Trophoblast cell (in vitro differentiated cells and primary cell): ENCODE results near the gene NONO.
"Not testable (repeated sequence)": the region's sequence is repeated elsewhere in the genome, so short reads cannot be mapped to it uniquely, and the experiment has no call there.

ENCODE experiments used
- DNase-seq, 2 donors: peaks; one replicate each; pipeline ENCODE4 v3.0.0-alpha.2; 2016
- H2AFZ ChIP-seq: 2 replicates; pipeline ENCODE4 v1.6.1; 2013; ENCODE audit warnings: low read length, moderate library complexity, mild to moderate bottlenecking; ENCODE audit not compliant: insufficient read depth, poor library complexity
- H2AK5ac ChIP-seq: 2 replicates; pipeline ENCODE4 v1.6.1; 2013; ENCODE audit warnings: mild to moderate bottlenecking, low read length
- H2BK120ac ChIP-seq: 2 replicates; pipeline ENCODE4 v1.6.1; 2013; ENCODE audit warnings: low read length, mild to moderate bottlenecking, moderate library complexity; ENCODE audit not compliant: insufficient read depth, poor library complexity
- H2BK12ac ChIP-seq: 2 replicates; pipeline ENCODE4 v1.6.1; 2013; ENCODE audit warnings: mild to moderate bottlenecking, low read length, moderate library complexity
- H2BK5ac ChIP-seq: 2 replicates; pipeline ENCODE4 v1.6.1; 2013; ENCODE audit warnings: low read length, low read depth, moderate library complexity, mild to moderate bottlenecking; ENCODE audit not compliant: poor library complexity
- H3K14ac ChIP-seq: 2 replicates; pipeline ENCODE4 v1.6.1; 2013; ENCODE audit warnings: mild to moderate bottlenecking, low read length
- H3K18ac ChIP-seq: 2 replicates; pipeline ENCODE4 v1.6.1; 2013; ENCODE audit warnings: mild to moderate bottlenecking, low read length
- H3K23ac ChIP-seq: 2 replicates; pipeline ENCODE4 v1.6.1; 2013; ENCODE audit warnings: low read length
- H3K27ac ChIP-seq: 2 replicates; pipeline ENCODE4 v1.5.1; 2013; ENCODE audit warnings: low read depth, mild to moderate bottlenecking, inconsistent platforms, low read length, moderate library complexity
- H3K27me3 ChIP-seq: 2 replicates; pipeline ENCODE4 v1.6.1; 2013; ENCODE audit warnings: inconsistent platforms, mild to moderate bottlenecking, low read length, moderate library complexity; ENCODE audit not compliant: insufficient read depth
- H3K36me3 ChIP-seq, 2 experiments: 1 replicate in 1 of 2; 2 replicates in 1 of 2; pipeline ENCODE4 v1.6.1; 2013; ENCODE audit warnings: low read length in 2 of 2, mild to moderate bottlenecking in 2 of 2, moderate library complexity in 1 of 2; ENCODE audit not compliant: insufficient read depth in 2 of 2, control insufficient read depth in 1 of 2
- H3K4ac ChIP-seq: 2 replicates; pipeline ENCODE4 v1.6.1; 2013; ENCODE audit warnings: low read depth, mild to moderate bottlenecking, low read length, moderate library complexity
- H3K4me1 ChIP-seq, 2 experiments: 1 replicate in 1 of 2; 2 replicates in 1 of 2; pipeline ENCODE4 v1.6.1; 2013; ENCODE audit warnings: low read length in 2 of 2, mild to moderate bottlenecking in 2 of 2, moderate library complexity in 1 of 2; ENCODE audit not compliant: insufficient read depth in 2 of 2, control insufficient read depth in 1 of 2
- H3K4me2 ChIP-seq: 2 replicates; pipeline ENCODE4 v1.6.1; 2013; ENCODE audit warnings: inconsistent platforms, mild to moderate bottlenecking, low read length, moderate library complexity
- H3K4me3 ChIP-seq: 2 replicates; pipeline ENCODE4 v1.5.1; 2013; ENCODE audit warnings: mild to moderate bottlenecking, low read depth, low read length, inconsistent platforms
- H3K79me1 ChIP-seq: one replicate; pipeline ENCODE4 v1.6.1; 2013; ENCODE audit warnings: low read length
- H3K79me2 ChIP-seq: 2 replicates; pipeline ENCODE4 v1.6.1; 2013; ENCODE audit warnings: low read length, mild to moderate bottlenecking; ENCODE audit not compliant: control insufficient read depth, insufficient read depth, poor library complexity
- H3K9ac ChIP-seq: 2 replicates; pipeline ENCODE4 v1.6.1; 2013; ENCODE audit warnings: mild to moderate bottlenecking, low read length
- H3K9me3 ChIP-seq: 2 replicates; pipeline ENCODE4 v1.6.1; 2013; ENCODE audit warnings: low read depth, mild to moderate bottlenecking, control low read depth, inconsistent platforms, low read length; ENCODE audit not compliant: insufficient read depth
- H4K12ac ChIP-seq: 2 replicates; pipeline ENCODE4 v1.6.1; 2013; ENCODE audit warnings: low read depth, mild to moderate bottlenecking, low read length, moderate library complexity
- H4K8ac ChIP-seq: 2 replicates; pipeline ENCODE4 v1.6.1; 2013; ENCODE audit warnings: low read depth, mild to moderate bottlenecking, low read length, moderate library complexity
- H4K91ac ChIP-seq: one replicate; pipeline ENCODE4 v1.6.1; 2013; ENCODE audit warnings: low read depth, mild to moderate bottlenecking, low read length, moderate library complexity
- WGBS: extraction: QIAGEN DNeasy Blood & Tissue Kit; methylation state at CpG from one replicate; pipeline ENCODE4 v1.1.7; 2013; ENCODE audit warnings: missing lambda C conversion rate; ENCODE audit not compliant: insufficient read length, insufficient coverage; ENCODE audit errors: extremely low coverage; 5-methylcytosine and 5-hydroxymethylcytosine counted together

NONO gene

DNA sequence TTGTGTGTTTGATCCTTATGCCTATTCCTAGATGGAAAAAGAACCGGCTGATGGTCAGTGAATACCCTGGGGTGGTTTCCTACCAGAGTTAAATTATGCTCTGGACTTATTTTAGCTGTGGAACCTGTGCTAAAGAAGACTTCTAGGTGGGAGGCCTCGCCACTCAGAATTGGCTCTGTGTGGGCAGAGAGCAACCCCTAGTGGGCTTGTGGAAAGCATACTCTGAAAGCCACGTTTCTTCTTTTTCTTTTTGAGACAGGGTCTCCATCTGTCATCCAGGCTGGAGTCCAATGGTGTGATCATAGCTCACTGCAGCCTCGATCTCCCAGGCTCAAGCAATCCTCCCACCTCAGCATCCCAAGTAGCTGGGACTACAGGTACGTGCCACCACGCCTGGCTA is 66.4 kb downstream of the NONO start:
- not testable (repeated sequence) for H3K9me3 ChIP-seq, H2BK120ac ChIP-seq

More for the DNA sequence above, 66.4 kb downstream of the NONO start:
- H4K91ac ChIP-seq, H3K27ac ChIP-seq, H3K79me2 ChIP-seq, H2AK5ac ChIP-seq, H2BK5ac ChIP-seq, H3K23ac ChIP-seq, H2BK12ac ChIP-seq, H3K4ac ChIP-seq, H3K4me2 ChIP-seq, H3K18ac ChIP-seq, H3K4me1 ChIP-seq, DNase-seq, H3K9ac ChIP-seq, H3K4me3 ChIP-seq, H4K8ac ChIP-seq, H3K14ac ChIP-seq, H2AFZ ChIP-seq, H3K36me3 ChIP-seq, H3K27me3 ChIP-seq, H4K12ac ChIP-seq, H3K79me1 ChIP-seq: not testable (repeated sequence)
- no CpG with 5 or more reads among the region's 6 CpGs for WGBS
